Endothelial cell of umbilical vein (primary cell): ENCODE data around the gene SESTD1. TPM values are rescaled to one million over a fixed set of nuclear protein-coding genes. Genes with fewer than 3 reads are reported as not detected.
"Not testable (repeated sequence)": the region's sequence is repeated elsewhere in the genome, so short reads cannot be mapped to it uniquely, and the experiment has no call there.

Source experiments
- BruUV-seq: library from RNA; stranded (reverse); fragments of 400-500 nt; replicated peaks from 2 replicates; lab custom pipeline; 2021; lab: Mats Ljungman, UMichigan
- CTCF ChIA-PET: fragments of 300-600, 350-600 bp; sonication (Branson Sonifier 250); formaldehyde crosslinking; loops from one replicate; lab custom pipeline; 2021; ENCODE audit warnings: antibody characterized with exemption, inconsistent platforms; lab: Charles Lee
- POLR2A ChIA-PET: fragments of 300-600, 350-600 bp; sonication (Branson Sonifier 250); formaldehyde crosslinking; loops from one replicate; lab custom pipeline; 2021; ENCODE audit warnings: antibody characterized with exemption, inconsistent platforms; lab: Charles Lee
- DNase-seq: peaks from one replicate; pipeline ENCODE4 v3.0.0-alpha.2; 2011; ENCODE audit warnings: low read depth, low spot score
- FAIRE-seq: peaks from 2 replicates; lab custom pipeline; 2011; peaks lifted over from hg19 to GRCh38; lab: Jason Lieb, UNC
- H2AFZ ChIP-seq: 2 replicates; pipeline ENCODE4 v1.6.0; 2012; ENCODE audit warnings: low read depth, low read length, control low read depth, inconsistent platforms
- H3K27ac ChIP-seq: 2 replicates; pipeline ENCODE4 v1.5.1; 2011; ENCODE audit warnings: low read depth, mild to moderate bottlenecking, control low read depth, low read length, moderate library complexity; ENCODE audit not compliant: insufficient read depth
- H3K27me3 ChIP-seq, 2 experiments: 2 replicates each; pipeline versions ENCODE4 v1.6.0 to v1.6.1; 2011; ENCODE audit warnings: low read length in 2 of 2, mixed read lengths in 1 of 2; ENCODE audit not compliant: control insufficient read depth in 2 of 2, insufficient read depth in 2 of 2
- H3K36me3 ChIP-seq, 2 experiments: 2 replicates in 1 of 2; 3 replicates in 1 of 2; pipeline ENCODE4 v1.5.1; 2011; ENCODE audit warnings: low read length in 2 of 2, mild to moderate bottlenecking in 1 of 2, moderate library complexity in 1 of 2; ENCODE audit not compliant: control insufficient read depth in 2 of 2, insufficient read depth in 2 of 2; ENCODE audit errors: extremely low read depth in 1 of 2
- H3K4me1 ChIP-seq: 3 replicates; pipeline ENCODE4 v1.5.1; 2011; ENCODE audit warnings: mild to moderate bottlenecking, low read length; ENCODE audit not compliant: control insufficient read depth, insufficient read depth; ENCODE audit errors: extremely low read depth
- H3K4me2 ChIP-seq: 2 replicates; pipeline ENCODE4 v1.6.1; 2011; ENCODE audit warnings: low read length, control low read depth, mixed read lengths; ENCODE audit not compliant: insufficient read depth
- H3K4me3 ChIP-seq, 3 experiments: fragments of 200-600 bp in 1 of 3; sonication (generic), shearing (Covaris generic) in 1 of 3; replicated peaks in 1 of 3; 2 replicates each; pipeline ENCODE4 v1.5.1; 2011 to 2016; ENCODE audit warnings: control low read depth in 3 of 3, low read length in 3 of 3, mild to moderate bottlenecking in 2 of 3, inconsistent platforms in 1 of 3, low read depth in 1 of 3, moderate library complexity in 1 of 3; ENCODE audit not compliant: insufficient read depth in 1 of 3
- H3K79me2 ChIP-seq: 2 replicates; pipeline ENCODE4 v1.6.0; 2012; ENCODE audit warnings: low read length, inconsistent platforms; ENCODE audit not compliant: control insufficient read depth, insufficient read depth
- H3K9ac ChIP-seq: replicated peaks from 2 replicates; pipeline ENCODE3; 2011; ENCODE audit warnings: low read length, control low read depth; ENCODE audit not compliant: insufficient read depth; ENCODE audit errors: extremely low read depth
- H3K9me1 ChIP-seq: replicated peaks from 3 replicates; pipeline ENCODE4 v1.6.0; 2011; ENCODE audit warnings: mild to moderate bottlenecking, low read length; ENCODE audit not compliant: control insufficient read depth, insufficient read depth; ENCODE audit errors: extremely low read depth
- H3K9me3 ChIP-seq: replicated peaks from 2 replicates; pipeline ENCODE4 v1.5.1; 2012; ENCODE audit warnings: low read length, inconsistent platforms; ENCODE audit not compliant: control insufficient read depth, insufficient read depth
- H4K20me1 ChIP-seq: replicated peaks from 2 replicates; pipeline ENCODE3; 2011; ENCODE audit warnings: mild to moderate bottlenecking, low read length; ENCODE audit not compliant: control insufficient read depth, insufficient read depth; ENCODE audit errors: extremely low read depth
- EZH2 ChIP-seq: IDR thresholded peaks from 2 replicates; pipeline ENCODE4 v1.6.1; 2012; ENCODE audit warnings: borderline replicate concordance, low read depth, mild to moderate bottlenecking, moderate library complexity, low read length, inconsistent platforms; ENCODE audit not compliant: severe bottlenecking
- FOS ChIP-seq: IDR thresholded peaks from 2 replicates; pipeline ENCODE4 v1.6.1; 2011; ENCODE audit warnings: mild to moderate bottlenecking, low read length, moderate library complexity, borderline replicate concordance; ENCODE audit not compliant: insufficient read depth
- GATA2 ChIP-seq: IDR thresholded peaks from 2 replicates; pipeline ENCODE4 v1.7.0; 2011; ENCODE audit warnings: low read depth, mild to moderate bottlenecking, moderate library complexity, mixed read lengths, low read length; ENCODE audit not compliant: insufficient read length, insufficient read depth
- JUN ChIP-seq: IDR thresholded peaks from 2 replicates; pipeline ENCODE4 v1.6.1; 2011; ENCODE audit warnings: borderline replicate concordance, low read depth; ENCODE audit not compliant: insufficient read length, insufficient read depth
- MYC ChIP-seq: IDR thresholded peaks from one replicate; pipeline ENCODE4 v1.6.1; 2011; ENCODE audit warnings: mild to moderate bottlenecking, low read depth, low read length
- POLR2A ChIP-seq: IDR thresholded peaks from 2 replicates; pipeline ENCODE4 v1.6.1; 2012; ENCODE audit warnings: low read depth, mild to moderate bottlenecking, control low read depth, low read length
- POLR2AphosphoS5 ChIP-seq: IDR thresholded peaks from 2 replicates; pipeline ENCODE4 v1.6.1; 2012; ENCODE audit warnings: low read depth, mild to moderate bottlenecking, control low read depth, low read length, moderate library complexity; ENCODE audit not compliant: insufficient read depth
- dilution Hi-C: fragments of 300-500 bp; cut with MboI; formaldehyde crosslinking; loops from one replicate; pipeline ENCODE4 v1.15.0; 2019; ENCODE audit warnings: low sequenced_read_pairs; ENCODE audit not compliant: extremely low pct_ligation_motif_present
- intact Hi-C: fragments of 100-400 bp; cut with micrococcal nuclease; formaldehyde crosslinking; loops from one replicate; pipeline ENCODE4 v1.10.0; 2022
- polyA plus RNA-seq, 4 experiments: library from polyadenylated mRNA; depleted of rRNA in 3 of 4; stranded (reverse) in 3 of 4; unstranded in 1 of 4; fragments of >200 nt; gene quantifications; 2 replicates each; pipeline versions ENCODE4 v1.2.1 to v1.2.3, GENCODE V29; 2011 to 2012; ENCODE audit warnings: missing spikeins in 1 of 4
- total RNA-seq: library from RNA; stranded (reverse); gene quantifications from 2 replicates; pipeline ENCODE4 v1.2.3, GENCODE V29; 2021
- TF ChIP-seq, protein P1 (sequence below), 2 donors: IDR thresholded peaks; 1 replicate in 1 of 2; 2 replicates in 1 of 2; pipeline ENCODE4 v1.5.1; 2011; ENCODE audit warnings: low read length in 2 of 2, mild to moderate bottlenecking in 2 of 2, moderate library complexity in 2 of 2, control low read depth in 1 of 2, inconsistent platforms in 1 of 2, low read depth in 1 of 2; ENCODE audit not compliant: insufficient read depth in 1 of 2; ENCODE audit errors: extremely low read depth in 1 of 2
- TF ChIP-seq, protein P2 (sequence below): IDR thresholded peaks from 2 replicates; pipeline ENCODE4 v1.6.1; 2011; ENCODE audit not compliant: insufficient read depth, insufficient read length

Gene SESTD1
- total and polyA plus RNA-seq, 2 donors (not counting 3 experiments of a cell fraction or from before 2014, with no cell fraction given): 9.8 to 72.4 TPM

DNA sequence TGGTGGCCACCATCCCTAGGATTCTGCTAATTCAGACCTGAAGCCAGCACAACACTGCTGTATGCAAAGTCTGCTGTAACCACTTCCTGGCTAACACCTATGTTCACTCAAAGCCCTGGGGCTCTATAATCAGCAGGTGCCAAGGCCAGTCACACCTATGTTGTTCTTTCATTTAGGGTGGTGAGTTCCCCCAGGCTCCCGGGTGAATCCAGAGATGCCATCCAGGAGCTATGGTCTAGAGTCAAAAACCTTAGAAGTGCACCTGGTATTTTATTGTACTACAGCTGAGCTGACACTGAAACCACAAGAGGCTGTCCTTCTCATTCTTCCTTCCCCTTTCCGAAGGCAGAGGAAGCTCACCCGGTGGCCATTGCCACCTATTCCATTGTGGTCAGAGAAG lies 168.5 kb downstream of the SESTD1 start:
- TF ChIP-seq JUN (no peak), MYC (no peak), FOS (no peak), EZH2 (no peak), GATA2 (no peak), POLR2A (no peak), POLR2AphosphoS5 (no peak)
- TF ChIP-seq, protein P1, sequence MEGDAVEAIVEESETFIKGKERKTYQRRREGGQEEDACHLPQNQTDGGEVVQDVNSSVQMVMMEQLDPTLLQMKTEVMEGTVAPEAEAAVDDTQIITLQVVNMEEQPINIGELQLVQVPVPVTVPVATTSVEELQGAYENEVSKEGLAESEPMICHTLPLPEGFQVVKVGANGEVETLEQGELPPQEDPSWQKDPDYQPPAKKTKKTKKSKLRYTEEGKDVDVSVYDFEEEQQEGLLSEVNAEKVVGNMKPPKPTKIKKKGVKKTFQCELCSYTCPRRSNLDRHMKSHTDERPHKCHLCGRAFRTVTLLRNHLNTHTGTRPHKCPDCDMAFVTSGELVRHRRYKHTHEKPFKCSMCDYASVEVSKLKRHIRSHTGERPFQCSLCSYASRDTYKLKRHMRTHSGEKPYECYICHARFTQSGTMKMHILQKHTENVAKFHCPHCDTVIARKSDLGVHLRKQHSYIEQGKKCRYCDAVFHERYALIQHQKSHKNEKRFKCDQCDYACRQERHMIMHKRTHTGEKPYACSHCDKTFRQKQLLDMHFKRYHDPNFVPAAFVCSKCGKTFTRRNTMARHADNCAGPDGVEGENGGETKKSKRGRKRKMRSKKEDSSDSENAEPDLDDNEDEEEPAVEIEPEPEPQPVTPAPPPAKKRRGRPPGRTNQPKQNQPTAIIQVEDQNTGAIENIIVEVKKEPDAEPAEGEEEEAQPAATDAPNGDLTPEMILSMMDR (IDR thresholded peaks at IDR 0.05; ENCODE audit: extremely low read depth in 1 of 2, insufficient read depth in 1 of 2, low read depth in 1 of 2, low read length in 2 of 2): no peak
- TF ChIP-seq, protein P2, sequence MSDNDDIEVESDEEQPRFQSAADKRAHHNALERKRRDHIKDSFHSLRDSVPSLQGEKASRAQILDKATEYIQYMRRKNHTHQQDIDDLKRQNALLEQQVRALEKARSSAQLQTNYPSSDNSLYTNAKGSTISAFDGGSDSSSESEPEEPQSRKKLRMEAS: no peak
- POLR2A ChIA-PET: no interaction called here
- no TSS peak for BruUV-seq
- H3K4me1 ChIP-seq: no peaks in the 10 kb centered on the region
- no peaks in the 10 kb centered on the region for H4K20me1 ChIP-seq
- FAIRE-seq (no peak), DNase-seq (no peak)
- dilution Hi-C loops: no loop called here
- CTCF ChIA-PET: interaction anchor here (0.8 to 1.1 kb wide), 2 partner anchors 14 to 395 kb away, joined by 3 read pairs; no protein-coding TSS in a partner anchor
- H3K79me2 ChIP-seq: no peaks in the 10 kb centered on the region
- no peak overlapping the region for H3K27ac ChIP-seq
- no peaks in the 10 kb centered on the region for H3K9me3 ChIP-seq
- H3K4me2 ChIP-seq: no peak overlapping the region
- no peaks in the 10 kb centered on the region for H3K9me1 ChIP-seq
- H3K36me3 ChIP-seq: no peaks in the 10 kb centered on the region
- no peak overlapping the region for H3K4me3 ChIP-seq
- peaks cover 0 to 2% of the 10 kb centered on the region in 2 experiments for H3K27me3 ChIP-seq
- no peak overlapping the region for H2AFZ ChIP-seq
- H3K9ac ChIP-seq: no peak overlapping the region
- intact Hi-C loops: no loop called here

DNA sequence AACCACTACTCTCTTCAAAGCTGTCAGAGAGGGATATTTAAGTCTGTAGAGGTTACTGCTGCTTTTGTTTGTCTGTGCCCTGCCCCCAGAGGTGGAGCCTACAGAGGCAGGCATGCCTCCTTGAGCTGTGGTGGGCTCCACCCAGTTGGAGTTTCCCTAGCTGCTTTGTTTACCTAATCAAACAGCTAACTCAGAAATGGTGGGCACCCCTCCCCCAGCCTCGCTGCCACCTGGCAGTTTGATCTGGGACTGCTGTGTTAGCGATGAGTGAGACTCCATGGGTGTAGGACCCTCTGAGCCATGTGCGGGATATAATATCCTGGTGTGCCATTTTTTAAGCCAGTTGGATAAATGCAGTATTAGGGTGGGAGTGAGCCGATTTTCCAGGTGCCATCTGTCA lies 171.7 kb downstream of the SESTD1 start:
- H3K9me1 ChIP-seq, H3K27me3 ChIP-seq, intact Hi-C loops, H3K36me3 ChIP-seq, H3K4me1 ChIP-seq, H3K4me2 ChIP-seq, POLR2A ChIA-PET, DNase-seq, H4K20me1 ChIP-seq, H3K4me3 ChIP-seq, H3K9me3 ChIP-seq, H3K27ac ChIP-seq, BruUV-seq, CTCF ChIA-PET, H3K9ac ChIP-seq, H3K79me2 ChIP-seq, H2AFZ ChIP-seq, dilution Hi-C loops, FAIRE-seq: not testable (repeated sequence)
